NCI-H2227 (cell line): Measurements from ENCODE around the gene TPX2.
A peak's percentile ranks its signal among the peaks of the same experiment; 100 is the strongest.

Experiments used
- DNase-seq: peaks from one replicate; lab custom pipeline; 2025; ENCODE audit not compliant: unreplicated experiment; lab: John Stamatoyannopoulos, UW

The TPX2 gene

DNA sequence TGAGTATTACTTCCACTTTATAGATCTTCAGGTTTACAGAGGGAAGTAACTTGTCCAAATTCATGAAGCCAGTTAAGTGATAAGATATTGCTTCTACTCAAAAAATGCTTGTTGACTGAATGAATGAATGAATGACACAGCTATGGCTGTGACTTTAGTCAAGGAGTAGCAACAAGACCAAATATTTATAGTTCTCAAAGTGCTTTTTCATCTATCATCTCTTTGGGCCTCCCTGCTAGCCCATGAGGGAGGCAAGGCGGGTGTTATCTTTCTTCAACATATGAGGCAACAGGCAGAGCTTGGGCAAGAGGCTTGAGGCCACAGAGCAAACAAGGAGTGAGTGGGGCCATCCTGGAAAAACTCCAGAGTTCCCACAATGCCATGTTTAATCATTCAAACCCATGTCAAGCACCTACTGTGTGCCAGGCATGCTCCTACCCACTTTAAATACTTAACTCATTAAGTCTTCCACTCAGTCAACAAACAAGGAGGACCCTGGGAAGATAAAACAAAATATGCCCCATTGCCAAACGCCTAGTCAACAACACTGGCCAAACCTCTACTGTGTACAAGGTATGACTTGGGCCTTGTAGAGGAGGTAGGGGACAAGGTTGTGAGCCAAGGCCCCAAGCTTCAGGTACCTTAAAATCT lies 32.4 kb upstream of the TPX2 start:
- no peak for DNase-seq

GRCh38 chr20:31707258-31707615 lies 31.9 kb upstream of the TPX2 start:
- DNase-seq: no peak

DNA sequence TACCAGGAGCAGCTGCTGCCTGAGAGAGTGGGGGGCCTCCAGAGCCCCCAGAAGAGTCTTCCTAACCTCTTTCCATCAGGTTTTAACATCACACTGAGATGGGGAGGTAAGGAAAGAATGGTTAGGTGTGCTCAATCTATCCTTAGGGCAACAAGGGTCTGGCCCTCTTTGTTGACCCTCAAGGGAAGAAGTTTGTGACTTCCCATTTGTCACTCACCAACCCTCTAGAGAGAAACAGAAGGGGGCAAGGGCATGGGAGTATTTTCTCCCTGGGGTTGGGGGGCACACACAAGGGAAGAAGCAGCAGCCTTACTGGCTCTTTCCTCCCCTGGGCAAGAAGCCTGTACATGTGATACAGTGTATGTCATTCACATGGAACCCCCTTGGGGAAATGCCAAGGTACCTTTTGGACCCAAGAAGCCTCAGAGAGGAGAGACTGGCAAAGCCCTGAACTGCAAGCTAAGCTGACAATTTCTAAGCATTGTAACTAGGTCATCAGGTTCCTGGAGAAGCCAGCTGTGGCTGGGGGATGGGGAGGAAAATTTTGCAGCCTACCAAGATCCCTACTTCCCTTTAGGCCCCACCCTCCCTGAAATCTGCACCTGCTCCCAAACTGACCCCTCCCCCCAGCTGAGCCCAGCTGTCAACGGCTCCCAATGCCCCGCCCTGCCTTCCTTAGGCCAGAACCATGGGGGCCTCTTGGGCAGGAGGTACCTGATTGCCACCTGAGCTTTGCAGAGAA lies 30.9 kb upstream of the TPX2 start:
- DNase-seq: peak; percentile 63

DNA sequence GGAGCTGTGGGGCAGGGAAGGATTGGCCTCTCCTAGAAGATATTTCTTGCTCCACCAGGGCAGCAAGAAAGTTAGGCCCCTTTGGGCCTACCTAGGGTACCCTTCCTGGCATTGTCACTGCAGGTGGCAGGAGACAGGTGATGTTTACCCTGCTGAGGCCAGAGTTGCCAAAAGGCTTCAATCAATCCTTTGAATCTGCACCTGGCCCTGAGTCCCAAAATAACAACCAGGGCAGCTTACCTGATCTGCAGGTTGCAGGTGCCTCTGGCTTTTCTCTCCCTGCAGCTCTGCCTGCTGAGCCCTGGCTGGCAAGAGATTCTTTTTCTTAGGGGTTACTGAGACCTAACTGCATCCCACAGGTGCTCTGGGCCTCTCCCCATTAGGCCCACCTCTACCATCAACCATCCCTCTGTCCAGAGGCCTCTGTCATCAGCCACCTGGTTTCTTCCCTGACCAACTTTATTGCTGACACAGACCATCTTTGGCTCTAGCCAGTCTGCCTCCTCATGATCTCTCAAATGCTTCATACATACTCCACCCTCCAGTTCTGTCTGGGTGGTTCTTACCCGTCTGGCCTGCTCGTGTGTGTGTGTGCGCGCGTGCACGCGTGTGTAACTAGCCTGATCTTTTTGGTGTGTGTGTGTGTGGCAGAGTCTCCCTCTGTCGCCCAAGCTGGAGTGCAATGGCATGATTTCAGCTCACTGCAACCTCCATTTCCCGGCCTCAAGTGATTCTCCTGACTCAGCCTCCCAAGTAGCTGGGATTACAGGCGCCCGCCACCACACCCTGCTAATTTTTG lies 30.2 kb upstream of the TPX2 start:
- DNase-seq: no peak

DNA sequence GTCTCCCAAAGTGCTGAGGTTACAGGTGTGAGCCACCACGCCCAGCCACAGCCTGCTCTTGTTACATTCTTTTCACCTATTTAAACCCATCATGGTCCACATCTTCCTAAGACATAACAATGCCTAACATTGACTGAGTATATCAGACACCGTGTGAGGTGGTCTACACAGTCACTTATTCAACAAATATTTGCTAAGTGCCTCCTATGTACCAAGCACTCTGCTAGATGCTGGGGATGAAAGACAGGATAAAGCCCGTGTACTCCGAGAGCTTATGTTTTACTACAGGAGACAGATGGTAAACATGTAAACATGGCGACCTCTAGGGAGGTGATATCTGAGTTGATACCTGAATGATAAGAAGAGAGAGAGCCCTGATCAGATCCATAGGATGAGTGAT lies 29.2 kb upstream of the TPX2 start:
- no peak for DNase-seq

- no peak for DNase-seq
These were observed 28.5 kb upstream of the TPX2 start for GRCh38 chr20:31710423-31711108.

GRCh38 chr20:31711179-31712111 lies 27.6 kb upstream of the TPX2 start:
- DNase-seq: no peak

- no peak for DNase-seq
These were observed 27.0 kb upstream of the TPX2 start for GRCh38 chr20:31712112-31712553.

- no peak for DNase-seq
These were observed 26.4 kb upstream of the TPX2 start for GRCh38 chr20:31712564-31713311.

DNA sequence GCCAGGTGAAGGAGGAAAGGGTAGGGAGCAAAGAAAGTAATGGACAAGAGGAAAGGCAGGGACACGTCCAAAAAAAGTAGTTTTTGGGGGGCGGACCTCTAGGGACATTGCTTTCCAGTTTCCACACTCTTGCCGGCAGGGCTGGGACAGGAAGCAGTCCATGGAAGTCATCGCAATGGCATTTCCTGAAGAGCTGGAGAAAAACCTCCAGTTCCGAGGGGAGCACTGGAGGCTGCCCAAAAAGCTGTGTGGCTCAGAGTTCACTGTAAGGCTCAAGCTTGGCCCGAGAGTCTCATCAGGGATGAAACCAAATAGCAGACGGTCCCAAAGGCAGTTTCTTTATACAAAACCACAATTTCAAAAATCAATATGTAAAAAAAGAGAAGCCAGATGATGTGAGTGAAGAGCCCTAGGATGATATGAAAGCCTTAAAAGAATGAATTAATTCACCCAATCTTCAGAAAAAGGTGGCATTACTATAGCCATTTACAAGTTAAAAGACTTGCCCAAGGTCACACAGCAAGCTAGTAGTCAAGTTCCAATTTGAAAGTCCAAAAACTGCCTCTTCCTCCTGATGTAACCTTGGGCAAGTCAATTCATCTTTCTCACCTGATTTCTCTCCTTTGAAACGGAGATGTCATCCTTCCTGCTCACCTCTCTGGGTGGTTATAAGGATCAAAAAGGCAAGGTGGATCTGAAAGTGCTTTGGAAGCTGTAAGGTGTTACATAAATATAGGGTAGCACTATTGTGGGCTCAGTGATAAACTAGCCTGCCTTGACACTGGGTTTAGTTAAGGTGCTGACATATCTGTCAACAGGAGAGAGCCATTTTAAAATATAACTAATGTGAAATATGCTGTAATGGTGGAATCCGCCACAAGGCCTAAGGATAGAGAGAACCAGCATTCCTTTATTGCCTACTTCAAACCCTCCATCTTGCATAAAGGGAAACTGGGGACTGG lies 25.5 kb upstream of the TPX2 start:
- DNase-seq: no peak

- no peak for DNase-seq
These were observed 23.3 kb upstream of the TPX2 start for GRCh38 chr20:31715766-31716165.

DNA sequence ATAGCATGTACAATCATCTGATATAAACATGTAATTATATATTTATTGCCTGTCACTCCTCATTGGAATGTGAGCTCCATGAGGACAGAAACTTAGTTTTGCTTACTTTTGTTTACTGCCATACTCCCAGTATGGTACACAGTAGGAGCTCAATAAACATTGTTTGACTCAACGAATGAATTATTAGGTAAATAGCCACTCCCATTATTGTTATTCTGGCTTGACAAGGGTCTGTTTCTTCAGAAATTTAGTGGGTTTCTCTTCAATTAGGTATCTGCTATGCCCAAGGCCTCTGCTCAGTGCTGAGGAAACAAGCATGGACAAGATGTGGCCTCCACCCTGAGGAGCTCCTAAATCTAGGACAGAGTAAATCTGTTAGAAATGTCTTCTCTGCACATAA lies 22.7 kb upstream of the TPX2 start:
- no peak for DNase-seq

- DNase-seq: no peak
These were observed 22.1 kb upstream of the TPX2 start for GRCh38 chr20:31716818-31717477.

DNA sequence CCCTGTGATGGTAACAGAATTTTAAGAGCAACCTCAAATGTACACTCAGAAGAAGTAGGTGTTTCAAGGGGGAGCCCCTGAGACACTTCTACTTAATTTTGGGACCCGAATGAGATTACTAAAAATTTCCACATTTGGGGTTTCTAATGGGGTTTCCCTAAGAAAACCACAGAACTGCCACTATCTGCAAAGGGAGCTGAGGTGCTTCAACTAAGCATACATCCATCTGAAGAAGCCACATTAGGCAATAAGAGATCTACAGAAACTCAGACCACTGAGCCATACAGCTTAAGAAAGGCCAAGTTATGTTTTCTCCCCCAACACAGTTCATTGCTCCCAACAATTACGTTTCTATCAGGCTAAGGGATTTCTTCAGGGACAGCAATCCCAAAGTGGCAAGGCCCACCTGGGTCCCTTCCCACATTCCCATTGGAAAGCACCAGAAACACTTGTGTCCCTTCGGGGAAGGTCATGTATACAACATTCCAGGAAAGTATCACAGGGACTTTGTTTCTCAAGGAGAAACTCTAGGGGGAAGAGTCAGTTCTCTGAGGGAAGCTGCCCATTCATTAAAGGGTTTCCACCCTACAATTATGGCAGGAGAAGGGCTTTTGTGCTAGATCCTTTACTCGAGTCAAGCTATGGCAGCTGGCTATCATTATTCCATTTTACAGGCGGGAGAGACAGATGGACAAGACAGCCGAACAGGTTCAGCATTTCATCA lies 21.4 kb upstream of the TPX2 start:
- peak; percentile 76 for DNase-seq

GRCh38 chr20:31718952-31719643 lies 20.0 kb upstream of the TPX2 start:
- DNase-seq: peak; percentile 47

DNA sequence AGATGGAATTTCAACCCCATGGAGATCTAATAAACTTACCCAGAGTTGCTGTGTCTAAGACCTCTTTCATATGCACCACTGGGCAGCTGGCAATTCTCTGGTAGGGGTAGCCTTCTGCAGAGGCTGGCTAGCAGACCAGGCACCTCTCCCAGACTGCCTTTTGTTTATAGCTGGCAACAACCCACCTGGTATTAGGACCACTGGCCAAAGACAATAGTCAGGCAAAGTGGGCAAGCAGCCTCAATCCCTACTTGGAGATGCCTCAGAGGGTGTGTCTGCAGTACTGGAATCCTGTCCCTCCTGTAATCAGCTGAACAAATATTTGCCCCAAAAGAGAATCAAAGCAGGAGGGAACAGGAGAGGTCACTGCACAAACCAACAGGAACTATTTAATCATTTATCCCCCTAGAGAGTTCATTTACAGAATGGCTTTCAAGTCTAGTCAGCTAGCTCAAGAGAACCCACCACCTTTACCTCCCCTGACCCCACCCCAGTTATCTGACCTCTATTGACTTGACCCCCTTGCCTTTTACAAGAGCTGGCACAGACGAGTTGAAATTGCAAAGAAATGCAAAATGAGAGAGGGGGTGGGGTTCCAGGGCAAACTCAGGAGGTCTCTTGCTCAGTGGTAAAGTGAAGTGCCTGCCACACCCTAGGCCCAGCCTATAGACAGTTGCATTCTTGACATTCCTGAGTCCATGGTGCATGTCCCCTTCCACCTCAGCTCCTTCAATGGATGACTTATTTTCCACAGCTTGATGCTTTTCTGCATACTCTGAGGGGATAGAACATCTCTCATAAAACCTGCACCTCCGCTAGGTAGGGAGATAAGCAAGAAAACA lies 19.2 kb upstream of the TPX2 start:
- DNase-seq: no peak
